NCI-H2196 treated with DMSO at 0.1 percent for 48 hours (cell line): ENCODE measurements around the gene LLGL2.
A peak's percentile ranks its signal among the peaks of the same experiment; 100 is the strongest.
"Not testable (repeated sequence)": the region's sequence is repeated elsewhere in the genome, so short reads cannot be mapped to it uniquely, and the experiment has no call there.

Experiments
- DNase-seq: peaks from one replicate; lab custom pipeline; 2025; ENCODE audit not compliant: unreplicated experiment; lab: John Stamatoyannopoulos, UW

LLGL2 gene

GRCh38 chr17:75524970-75525805 lies at the start of gene LLGL2:
Gene LLGL2 (plus strand): TSS chr17:75525697. CDS start chr17:75543427, 17,730 bp downstream.
- peak; percentile 83 for DNase-seq

- no peak for DNase-seq
Observed at GRCh38 chr17:75475851-75476250, 49.6 kb upstream of the LLGL2 start.

- DNase-seq = no peak
Observed at GRCh38 chr17:75476271-75476671, 49.2 kb upstream of the LLGL2 start.

GRCh38 chr17:75476752-75477489 lies 48.6 kb upstream of the LLGL2 start:
- DNase-seq = no peak

DNA sequence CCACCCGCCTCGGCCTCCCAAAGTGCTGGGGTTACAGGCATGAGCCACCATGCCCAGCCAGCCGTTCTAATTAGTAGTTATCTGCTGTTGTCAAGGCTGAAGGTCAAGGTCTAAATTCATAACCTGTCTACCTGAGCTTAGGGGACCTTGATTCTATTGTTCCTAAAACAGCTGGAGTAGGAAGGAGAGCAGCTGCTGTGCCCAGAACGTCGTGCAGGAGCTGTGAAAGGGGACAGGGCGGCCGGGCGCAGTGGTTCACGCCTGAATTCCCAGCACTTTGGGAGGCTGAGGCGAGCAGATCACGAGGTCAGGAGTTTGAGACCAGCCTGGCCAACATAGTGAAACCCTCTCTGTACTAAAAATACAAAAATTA lies 48.0 kb upstream of the LLGL2 start:
- not testable (repeated sequence) for DNase-seq

DNA sequence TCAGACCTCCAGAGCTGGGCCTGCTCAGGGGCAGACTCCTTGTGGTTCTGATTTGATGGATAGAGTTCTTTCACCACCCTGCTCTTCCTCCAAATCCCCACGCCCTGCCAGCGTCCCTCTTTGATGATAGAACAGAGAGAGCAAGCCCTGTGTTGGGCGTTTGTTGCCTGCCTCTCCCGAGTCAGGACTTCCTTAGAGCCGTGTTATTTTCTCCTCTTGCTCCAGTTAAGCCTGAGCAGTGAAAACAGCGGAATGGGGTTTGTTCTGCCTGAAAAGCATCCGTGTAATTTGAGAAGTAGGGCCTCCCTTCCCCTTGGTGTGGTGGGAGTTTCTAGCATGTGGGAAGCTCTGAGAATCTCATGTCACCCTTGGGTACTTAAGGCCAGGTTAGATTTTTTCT lies 47.0 kb upstream of the LLGL2 start:
- DNase-seq = no peak

DNA sequence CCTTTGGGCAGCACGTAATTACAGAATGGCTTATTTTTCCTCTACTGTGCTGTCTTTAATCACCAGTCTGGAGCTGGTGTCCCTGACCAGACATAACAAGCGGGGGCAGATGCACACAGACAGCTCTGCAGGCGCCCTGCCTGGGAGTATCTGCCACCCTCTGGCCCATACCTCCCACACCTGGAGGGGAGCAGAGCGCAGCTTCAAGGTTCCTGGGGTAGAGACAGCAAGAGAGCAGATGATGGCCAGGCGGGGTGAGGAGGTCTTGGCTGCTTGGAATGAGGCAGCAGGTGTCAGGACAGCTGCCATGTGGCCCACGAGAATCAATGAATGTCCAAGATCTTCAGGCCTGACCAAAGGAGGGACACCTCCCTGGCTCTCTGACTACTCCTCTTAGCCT lies 45.2 kb upstream of the LLGL2 start:
- DNase-seq = no peak

GRCh38 chr17:75481194-75482068 lies 44.1 kb upstream of the LLGL2 start:
- DNase-seq = no peak

DNA sequence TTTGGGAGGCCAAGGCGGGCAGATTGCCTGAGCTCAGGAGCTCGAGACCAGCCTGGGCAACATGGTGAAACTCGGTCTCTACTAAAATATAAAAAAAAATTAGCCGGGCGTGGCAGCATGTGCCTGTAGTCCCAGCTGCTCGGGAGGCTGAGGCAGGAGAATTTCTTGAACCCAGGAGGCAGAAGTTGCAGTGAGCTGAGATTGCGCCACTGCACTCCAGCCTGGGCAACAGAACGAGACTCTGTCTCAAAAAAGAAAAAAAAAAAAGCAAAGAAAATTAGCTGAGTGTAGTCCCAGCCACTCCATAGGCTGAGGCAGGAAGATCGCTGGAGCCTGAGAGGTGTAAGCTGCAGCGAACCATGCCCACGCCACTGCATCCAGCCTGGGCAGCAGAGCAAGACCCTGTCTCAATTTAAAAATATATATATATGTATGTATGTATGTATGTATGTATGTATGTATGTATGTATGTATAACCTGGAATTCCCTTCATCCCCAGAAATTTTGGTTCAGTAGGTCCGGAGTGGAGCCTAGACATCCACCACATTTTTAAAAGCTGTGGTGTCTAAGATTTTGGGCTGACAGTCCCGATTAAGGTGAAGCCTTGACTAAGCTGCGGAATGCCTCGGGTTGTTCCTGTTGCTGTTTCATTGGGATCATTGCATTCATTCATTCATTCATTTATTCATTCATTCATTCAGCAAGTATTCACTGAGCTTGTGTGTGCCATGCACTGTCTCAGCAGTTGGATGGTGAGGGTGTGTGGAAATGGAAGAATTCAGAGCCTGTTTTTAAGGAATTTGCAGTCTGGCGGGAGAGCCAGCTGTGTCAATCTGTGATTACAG lies 43.2 kb upstream of the LLGL2 start:
- no peak for DNase-seq

DNA sequence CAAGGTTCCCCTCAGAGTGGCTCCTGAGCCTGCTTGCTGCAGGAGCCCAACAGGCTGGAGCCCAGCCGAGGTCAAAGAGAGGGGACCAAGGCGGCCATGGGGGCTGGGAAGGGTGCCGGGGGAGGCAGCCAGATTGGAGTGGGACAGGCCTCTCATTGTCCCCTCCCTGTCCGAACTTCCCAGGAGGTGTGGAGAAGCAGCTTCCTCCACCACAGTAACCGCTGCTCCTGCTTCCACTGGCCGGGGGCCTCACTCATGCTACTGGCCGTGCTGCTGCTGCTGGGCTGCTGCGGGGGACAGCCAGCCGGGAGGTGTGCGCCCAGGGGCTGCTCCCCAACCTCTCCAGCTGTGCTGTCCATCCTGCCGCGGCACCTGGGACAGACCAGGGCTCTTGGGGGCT lies 39.8 kb upstream of the LLGL2 start:
- no peak for DNase-seq

DNA sequence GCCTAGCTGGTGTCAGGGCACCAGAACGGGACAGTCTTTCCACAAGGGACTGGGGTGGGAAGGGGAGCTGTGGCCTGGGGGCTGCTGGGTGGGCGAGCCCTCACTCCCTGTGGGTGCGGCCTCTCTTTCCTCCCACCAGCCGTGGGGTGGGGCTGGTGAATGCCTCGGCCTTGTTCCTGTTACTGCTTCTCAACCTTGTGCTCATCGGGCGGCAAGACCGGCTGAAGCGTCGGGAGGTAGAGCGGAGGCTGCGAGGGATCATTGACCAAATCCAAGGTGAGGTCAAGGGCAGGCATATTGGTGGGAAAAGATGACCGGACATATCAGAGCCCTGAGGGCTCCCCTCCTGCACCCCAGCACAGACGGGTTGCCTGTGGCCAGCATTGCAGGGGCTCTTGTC lies 39.3 kb upstream of the LLGL2 start:
- no peak for DNase-seq

GRCh38 chr17:75486951-75487350 lies 38.5 kb upstream of the LLGL2 start:
- no peak for DNase-seq

DNA sequence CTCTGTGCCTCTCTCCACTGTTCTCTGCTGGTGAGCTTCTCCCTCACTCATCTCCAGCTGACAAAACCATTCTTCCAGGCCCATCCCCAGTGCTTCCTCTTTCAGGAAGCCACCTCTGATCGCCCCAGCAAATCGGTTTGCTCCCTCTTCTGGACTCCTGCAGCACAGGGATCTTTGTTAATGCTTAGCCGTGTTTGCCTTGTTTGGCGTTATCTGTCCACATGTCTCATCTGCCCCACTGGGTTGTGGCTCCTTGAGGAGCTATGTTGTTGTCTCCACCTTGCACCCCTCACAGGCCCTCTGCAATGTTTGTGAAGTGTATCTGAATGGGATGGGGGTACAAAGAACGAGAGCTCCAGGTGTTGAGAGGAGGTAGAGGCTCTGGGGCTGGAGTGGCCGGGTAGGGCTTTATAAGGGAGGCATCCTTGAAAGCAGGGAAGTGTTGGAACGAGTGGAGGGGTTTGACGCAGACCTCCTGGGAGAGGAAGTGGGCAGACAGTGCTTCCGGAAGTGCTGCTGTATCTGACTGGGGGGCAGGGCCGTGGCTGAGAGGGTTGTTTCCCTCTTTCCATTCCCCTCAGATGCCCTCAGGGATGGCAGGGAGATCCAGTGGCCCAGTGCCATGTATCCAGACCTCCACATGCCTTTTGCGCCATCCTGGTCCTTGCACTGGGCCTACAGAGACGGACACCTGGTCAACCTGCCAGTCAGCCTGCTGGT lies 38.0 kb upstream of the LLGL2 start:
- DNase-seq = no peak

GRCh38 chr17:75488693-75489510 lies 36.6 kb upstream of the LLGL2 start:
- DNase-seq = no peak

DNA sequence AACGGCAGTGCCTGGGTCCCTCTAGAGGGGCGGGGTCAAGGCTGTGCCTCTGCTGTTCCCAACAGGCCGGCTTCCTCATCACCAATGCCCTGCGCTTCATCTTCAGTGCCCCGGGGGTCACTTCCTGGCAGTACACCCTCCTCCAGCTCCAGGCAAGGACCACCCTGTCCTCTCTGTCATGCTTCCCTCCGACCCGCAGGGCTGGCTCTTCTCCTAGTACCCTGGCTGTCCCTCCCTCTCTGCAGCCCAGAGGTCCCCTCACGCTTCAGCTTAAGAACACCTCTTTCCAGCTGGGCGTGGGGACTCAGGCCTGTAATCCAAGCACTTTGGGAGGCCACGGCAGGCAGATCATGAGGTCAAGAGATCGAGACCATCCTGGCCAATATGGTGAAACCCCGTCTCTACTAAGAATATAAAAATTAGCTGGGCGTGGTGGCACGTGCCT lies 36.0 kb upstream of the LLGL2 start:
- no peak for DNase-seq

- DNase-seq = no peak
Observed at GRCh38 chr17:75490173-75490743, 35.2 kb upstream of the LLGL2 start.

GRCh38 chr17:75490953-75491649 lies 34.4 kb upstream of the LLGL2 start:
- no peak for DNase-seq

GRCh38 chr17:75491680-75492079 lies 33.8 kb upstream of the LLGL2 start:
- no peak for DNase-seq
